ENCODE measurements around the gene SNX33.
"Not testable (repeated sequence)": the region's sequence is repeated elsewhere in the genome, so short reads cannot be mapped to it uniquely, and the experiment has no call there.

Gene SNX33

GRCh38 chr15:75699961-75700874, 52.5 kb downstream of the SNX33 start:
- DNase-seq (ENCODE audit: low spot score), result not testable (repeated sequence)

DNA sequence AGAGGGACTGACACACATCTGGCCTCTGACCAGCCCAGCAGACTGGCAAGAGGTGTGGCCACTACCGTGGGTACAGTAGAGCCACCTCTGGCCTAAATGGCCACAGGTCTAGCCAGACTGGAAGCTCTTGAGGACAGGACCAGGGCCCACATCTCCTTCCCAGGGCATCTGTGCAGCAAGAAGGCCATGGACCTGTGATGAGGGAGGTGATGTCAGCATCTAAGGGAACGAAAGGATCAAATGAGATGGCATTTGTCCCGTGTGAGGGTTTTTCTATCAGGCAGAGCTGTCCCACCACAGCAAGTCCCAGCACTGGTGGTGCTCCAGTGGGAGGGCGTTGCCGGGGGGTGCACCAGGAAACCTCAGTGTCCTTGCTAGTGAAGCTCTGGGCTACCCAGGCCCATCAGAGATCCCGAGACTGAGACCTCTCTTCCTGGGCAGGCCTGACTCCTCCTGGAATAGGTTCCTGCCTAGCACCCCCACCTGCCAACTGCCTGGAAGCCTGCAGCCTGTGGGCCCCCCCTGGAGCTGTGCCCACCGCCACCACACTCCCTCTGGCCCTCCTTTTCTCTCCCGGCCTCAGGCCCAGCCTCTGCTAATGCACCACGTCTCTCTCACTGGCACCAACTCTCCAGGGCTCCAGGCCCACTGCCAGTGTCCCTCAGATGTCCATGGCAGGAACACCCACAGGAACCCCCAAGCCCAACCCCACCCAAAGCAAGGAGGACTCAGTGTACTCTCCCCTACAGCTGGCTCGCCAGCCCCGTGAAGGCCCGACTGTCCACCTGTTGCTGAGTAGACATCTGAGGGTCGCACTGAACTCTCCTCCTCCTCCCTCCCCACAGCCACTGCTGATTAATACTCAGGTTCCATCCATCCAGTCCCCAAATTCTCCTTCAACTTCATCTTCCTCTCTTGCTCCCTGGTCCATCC, 53.6 kb downstream of the SNX33 start:
- DNase-seq (ENCODE audit: low spot score), result not testable (repeated sequence)

DNA sequence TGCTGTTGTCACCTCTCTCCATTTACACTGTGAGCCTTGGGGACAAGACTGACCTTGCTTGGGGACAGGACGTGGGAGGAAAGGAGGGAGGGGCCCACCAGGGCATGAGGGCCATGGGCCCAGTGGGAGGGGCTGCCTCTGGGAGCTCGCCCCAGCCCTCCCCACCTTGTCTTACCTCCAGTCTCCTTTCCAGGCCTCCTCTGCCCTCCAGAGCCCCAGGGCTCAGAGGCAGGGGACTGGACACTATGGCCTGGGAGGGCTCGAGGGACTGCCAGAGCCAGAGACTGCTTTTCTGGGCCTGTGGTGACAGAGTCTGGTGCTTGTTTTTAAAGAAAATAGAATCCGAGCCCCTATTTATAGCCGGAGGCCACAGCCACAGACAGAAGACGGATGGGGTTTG, 54.7 kb downstream of the SNX33 start:
- no peak for DNase-seq (ENCODE audit: low spot score)

DNA sequence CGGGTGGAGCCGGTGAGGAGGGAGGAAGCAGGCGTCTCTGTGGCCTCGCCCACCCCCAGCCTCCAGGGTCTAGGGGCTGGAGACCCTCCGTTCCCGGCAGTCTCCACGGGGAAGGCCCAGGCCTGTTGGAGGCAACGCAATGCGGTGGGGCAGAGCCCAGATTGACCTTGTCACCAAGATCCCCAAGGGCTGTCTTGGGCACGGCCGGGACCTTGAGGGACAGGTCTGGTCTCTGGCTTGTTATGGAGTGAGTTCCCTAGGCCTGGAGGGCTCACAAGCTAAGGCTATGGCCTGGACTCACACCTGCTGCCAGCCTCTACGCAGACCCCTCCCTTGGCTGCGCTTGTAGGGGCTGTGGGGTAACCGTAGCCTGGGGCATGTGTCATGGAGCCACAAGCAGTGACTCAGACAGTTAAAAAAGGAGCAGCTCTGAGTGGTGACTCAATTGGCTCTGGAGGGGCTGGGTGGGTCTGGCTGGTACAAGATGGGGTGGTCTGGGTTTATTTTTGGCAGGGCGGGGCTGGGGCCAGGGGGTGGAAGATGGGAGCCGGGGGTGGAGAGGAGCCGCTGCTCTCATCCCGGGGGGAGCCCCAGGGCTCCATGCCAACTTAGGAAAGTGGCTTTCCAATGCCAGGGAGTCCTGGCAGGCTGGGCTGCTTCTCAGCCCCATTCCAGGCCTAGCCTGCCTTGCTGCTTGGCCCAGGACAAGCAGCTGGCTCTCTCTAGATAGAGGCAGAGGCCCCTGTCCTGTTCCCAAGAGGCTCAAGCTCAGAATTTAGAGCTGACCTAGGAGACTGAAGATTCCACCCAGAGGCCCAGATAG, 55.9 kb downstream of the SNX33 start:
- DNase-seq (ENCODE audit: low spot score), result not testable (repeated sequence)

GRCh38 chr15:75704263-75704615, 56.5 kb downstream of the SNX33 start:
- DNase-seq (ENCODE audit: low spot score), result no peak

GRCh38 chr15:75704618-75705017, 56.9 kb downstream of the SNX33 start:
- no peak for DNase-seq (ENCODE audit: low spot score)

- DNase-seq (ENCODE audit: low spot score), result not testable (repeated sequence)
These were observed 57.7 kb downstream of the SNX33 start for GRCh38 chr15:75705375-75705774.

DNA sequence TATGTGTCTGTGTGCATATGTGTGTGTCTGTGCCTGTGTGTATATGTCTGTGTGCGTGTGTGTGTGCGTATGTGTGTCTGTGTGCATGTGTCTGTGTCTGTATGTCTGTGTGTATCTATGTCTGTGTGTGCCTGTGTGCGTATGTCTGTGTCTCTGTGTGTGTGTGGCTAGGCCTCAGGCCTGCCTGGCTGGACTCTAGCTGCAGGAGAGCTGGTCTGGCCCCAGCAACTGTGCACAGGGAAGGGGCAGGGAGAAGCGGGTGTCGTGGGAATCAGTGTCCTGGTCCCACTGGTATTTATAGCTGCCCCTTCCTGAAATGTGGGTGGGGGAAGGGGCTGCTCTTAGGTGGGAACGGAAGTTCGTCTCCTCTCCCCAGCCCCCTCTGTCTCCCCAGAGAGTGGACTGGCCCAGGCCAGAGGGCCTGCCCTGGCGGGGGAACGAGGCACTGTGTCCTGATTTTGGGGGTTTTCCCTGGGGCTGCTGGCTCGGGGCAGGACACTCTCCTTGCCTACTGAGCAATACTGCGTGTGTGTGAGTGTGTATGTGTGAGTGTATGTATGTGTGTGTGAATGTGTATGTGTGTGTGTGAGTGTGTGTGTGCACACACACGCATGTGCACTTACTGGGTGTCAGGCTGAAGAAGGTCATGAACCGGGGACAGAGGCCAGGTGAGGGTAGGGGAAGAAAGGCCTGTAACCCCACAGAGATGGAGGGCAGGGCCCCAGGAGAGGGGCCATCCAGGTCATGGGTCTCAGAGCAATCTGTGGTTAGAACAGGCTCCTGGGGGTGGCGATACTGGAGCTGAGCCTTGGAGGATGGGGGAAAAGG, 58.4 kb downstream of the SNX33 start:
- DNase-seq (ENCODE audit: low spot score), result no peak

DNA sequence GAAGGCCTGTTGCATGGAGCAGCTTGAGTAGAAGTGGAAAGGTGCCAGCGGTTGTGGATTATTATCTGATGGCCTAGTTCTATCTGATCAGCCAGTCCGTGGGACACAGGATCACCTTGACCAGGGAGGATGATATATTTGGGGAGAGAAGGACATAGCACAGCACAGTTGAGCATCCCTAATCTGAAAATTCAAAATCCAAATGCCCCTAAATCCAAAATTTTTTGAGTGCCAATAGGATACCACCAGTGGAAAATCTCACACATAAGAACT, 58.9 kb downstream of the SNX33 start:
- no peak for DNase-seq (ENCODE audit: low spot score)

DNA sequence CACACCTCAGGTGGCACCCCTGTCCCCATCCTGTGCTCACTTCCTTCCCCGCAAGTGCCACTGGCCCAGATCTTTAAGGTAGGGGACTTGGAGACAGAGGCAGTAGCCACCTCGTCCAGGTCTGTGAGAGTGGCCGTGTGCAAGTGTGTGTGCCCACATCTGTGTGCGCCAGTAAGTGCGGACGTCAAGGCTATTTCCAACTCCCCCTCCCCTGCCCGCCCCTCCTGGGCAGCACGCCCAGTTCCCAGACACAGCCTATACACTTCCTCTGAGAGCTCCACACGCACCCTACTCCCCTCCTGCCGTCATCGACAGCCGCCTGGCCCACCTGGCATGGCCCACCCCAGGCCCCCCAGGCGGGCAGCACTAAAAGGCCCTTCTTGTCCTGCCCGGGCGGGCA, 61.7 kb downstream of the SNX33 start:
- not testable (repeated sequence) for DNase-seq (ENCODE audit: low spot score)

DNA sequence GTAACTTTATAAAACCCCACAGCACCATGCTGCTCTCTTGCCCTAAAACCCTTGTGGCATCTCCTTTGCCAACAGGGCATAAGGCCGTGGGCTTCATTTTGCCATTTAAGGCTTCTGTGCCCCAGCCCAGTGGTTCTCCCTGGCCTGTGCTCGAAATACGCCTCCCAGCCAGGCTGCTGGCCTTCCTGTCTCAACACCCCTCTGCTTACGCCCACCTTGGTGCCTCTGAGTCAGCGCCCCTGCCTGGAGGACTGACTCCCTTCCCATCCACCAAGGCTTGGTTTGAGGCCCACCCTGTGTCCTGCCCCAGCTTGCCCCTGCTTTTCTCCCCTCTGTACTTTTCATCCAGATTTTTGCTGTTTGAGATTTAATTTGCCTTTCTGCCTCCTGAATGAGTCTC, 63.2 kb downstream of the SNX33 start:
- not testable (repeated sequence) for DNase-seq (ENCODE audit: low spot score)

- DNase-seq (ENCODE audit: low spot score), result not testable (repeated sequence)
These were observed 63.8 kb downstream of the SNX33 start for GRCh38 chr15:75711495-75711894.
